ENCODE data around the gene ITCH.

ITCH gene

DNA sequence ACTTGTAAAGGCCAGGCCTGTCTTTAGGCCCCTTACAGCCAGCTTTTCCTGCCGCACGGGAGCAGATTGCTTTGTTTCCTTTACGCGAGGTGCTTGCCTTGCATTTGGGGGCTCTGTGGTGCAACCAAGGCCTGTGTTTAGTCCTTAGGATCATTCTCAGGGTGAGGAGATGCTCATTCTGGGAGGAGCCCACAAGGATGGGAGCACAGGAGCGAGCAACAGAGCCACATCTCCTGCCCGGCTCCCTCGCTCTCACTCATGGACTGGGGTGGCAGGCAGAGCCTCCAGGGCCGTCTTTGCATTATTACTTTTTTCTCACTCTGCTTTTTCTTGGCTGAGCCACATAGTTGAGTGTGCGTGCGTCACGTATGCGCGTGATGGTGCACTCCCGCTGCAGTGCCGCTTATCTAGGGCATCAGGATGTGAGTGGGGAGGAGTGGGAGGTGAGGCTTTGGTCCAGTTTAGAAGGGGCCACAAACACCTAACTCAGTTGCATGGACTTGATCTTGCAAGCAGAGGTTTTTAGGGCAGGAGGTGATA, 172.3 kb downstream of the ITCH start:
- TF ChIP-seq, protein P1, sequence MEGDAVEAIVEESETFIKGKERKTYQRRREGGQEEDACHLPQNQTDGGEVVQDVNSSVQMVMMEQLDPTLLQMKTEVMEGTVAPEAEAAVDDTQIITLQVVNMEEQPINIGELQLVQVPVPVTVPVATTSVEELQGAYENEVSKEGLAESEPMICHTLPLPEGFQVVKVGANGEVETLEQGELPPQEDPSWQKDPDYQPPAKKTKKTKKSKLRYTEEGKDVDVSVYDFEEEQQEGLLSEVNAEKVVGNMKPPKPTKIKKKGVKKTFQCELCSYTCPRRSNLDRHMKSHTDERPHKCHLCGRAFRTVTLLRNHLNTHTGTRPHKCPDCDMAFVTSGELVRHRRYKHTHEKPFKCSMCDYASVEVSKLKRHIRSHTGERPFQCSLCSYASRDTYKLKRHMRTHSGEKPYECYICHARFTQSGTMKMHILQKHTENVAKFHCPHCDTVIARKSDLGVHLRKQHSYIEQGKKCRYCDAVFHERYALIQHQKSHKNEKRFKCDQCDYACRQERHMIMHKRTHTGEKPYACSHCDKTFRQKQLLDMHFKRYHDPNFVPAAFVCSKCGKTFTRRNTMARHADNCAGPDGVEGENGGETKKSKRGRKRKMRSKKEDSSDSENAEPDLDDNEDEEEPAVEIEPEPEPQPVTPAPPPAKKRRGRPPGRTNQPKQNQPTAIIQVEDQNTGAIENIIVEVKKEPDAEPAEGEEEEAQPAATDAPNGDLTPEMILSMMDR (IDR thresholded peaks at IDR 0.05; ENCODE audit: borderline replicate concordance, insufficient read depth, low read depth, low read length): no peak
- H3K4me3 ChIP-seq (ENCODE audit: low read depth, low read length): no peak overlapping the region

DNA sequence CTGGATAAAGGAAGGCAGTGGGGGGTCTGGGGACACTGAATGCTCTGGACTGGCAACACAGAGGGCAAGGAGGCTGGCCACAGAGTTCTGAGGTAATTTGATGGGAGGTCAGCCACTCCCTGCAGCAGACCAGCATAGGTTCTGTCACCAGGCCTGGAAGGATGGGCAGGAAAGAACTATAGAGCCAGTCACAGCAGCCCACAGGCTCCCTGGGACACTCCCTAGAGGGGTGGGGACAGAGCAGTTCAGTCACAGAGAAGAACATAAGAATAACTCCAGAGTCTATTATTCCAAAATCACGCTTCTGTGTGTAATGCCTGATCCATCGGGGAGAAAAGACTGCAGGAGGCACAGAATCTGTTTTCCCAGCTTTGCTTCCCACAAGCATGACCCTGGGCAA, 172.8 kb downstream of the ITCH start:
- H3K4me3 ChIP-seq (ENCODE audit: low read depth, low read length): no peak overlapping the region
- TF ChIP-seq, protein P1 (IDR thresholded peaks at IDR 0.05; ENCODE audit: borderline replicate concordance, insufficient read depth, low read depth, low read length): no peak

DNA sequence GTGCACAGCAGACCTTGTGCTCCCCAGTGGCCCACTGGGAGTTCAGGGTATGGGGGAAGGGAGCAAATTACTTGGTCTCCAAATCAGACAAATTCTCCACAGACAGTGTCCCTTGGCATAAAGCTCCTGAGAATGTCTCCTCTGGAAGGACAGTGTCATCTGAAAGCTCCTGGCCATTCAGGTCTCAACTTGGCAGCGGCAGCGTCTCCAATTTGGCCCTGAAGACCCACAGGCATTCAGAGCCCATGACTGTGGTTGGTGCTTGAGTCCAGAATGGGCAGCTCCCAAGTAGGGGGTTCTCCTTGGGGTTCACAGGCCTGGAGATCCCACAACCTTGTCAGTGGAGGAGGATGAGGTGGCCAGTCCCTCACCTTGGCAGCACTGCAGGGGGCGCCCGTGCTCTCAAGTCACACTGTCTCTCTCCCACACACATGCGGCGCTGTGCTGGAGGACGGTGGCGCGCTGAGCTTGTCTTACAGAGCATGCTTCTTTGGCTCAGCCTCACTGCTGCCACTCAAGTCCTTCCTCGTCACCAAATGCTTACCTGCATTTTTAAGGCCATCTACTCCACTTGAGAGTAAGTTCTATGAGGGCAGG, 173.8 kb downstream of the ITCH start:
- TF ChIP-seq, protein P1 (IDR thresholded peaks at IDR 0.05; ENCODE audit: borderline replicate concordance, insufficient read depth, low read depth, low read length): peak; percentile 41; the same call in 1 of the 2 replicates
- H3K4me3 ChIP-seq (ENCODE audit: low read depth, low read length): no peak overlapping the region

DNA sequence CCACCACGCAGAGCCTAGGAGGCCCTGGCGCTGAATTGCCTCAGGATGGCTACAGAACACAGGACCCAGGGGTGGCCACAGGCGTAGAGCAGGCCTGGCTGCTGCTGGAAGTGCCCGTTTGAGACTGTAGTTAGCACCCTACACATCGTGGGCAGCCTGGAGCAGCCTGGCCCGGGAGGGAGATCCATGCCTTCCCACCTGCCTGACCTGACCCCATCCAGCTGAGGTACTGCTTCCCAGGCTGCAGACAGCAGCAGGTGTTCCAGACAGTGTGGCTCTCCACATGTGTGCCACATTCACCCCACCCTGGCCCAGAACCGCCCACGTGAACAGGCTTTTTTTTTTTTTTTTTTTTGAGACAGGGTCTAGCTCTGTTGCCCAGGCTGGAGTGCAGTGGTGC, 174.6 kb downstream of the ITCH start:
- no peak overlapping the region for H3K4me3 ChIP-seq (ENCODE audit: low read depth, low read length)
- TF ChIP-seq, protein P1 (IDR thresholded peaks at IDR 0.05; ENCODE audit: borderline replicate concordance, insufficient read depth, low read depth, low read length): no peak

DNA sequence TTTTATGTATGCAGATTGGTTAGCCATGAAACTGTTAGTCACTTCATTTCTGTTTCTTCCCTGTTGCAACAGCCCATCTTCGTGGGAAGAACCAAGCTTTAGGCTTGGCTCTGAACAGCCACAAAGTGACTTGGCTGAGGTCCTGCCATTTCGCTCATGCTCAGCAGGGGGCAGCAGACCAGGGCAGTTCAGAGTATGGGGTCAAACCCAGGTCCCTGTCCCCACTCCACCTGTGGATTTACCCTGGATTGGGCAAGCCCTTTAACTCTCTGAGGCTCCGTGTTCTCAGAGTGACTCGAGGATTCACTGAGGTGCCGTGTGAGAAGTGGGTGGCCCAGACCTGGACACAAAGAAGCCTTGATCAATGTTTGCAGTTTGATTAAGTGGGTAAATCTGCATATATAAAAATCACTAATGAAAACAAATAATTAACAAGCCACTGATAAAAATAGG, 175.6 kb downstream of the ITCH start:
- TF ChIP-seq, protein P1 (IDR thresholded peaks at IDR 0.05; ENCODE audit: borderline replicate concordance, insufficient read depth, low read depth, low read length): peak; percentile 88
- no peak overlapping the region for H3K4me3 ChIP-seq (ENCODE audit: low read depth, low read length)

DNA sequence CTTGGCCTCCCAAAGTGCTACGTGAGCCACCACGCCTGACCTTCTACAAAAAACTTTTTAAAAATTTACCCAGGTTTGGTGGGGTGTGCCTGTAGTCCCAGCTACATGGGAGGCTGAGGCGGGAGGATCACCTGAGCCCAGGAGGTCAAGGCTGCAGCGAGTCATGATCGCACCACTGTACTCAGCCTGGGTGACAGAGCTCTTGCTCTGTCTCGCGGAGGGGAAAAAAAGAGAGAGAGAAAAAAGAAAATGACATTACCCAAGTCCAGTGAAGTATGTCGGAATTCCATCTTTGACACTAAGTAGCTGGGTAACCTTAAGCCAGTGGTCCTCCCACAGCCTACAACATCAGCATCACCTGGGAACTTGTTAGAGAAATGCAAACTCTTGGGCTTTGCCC, 176.7 kb downstream of the ITCH start:
- TF ChIP-seq, protein P1 (IDR thresholded peaks at IDR 0.05; ENCODE audit: borderline replicate concordance, insufficient read depth, low read depth, low read length): no peak

DNA sequence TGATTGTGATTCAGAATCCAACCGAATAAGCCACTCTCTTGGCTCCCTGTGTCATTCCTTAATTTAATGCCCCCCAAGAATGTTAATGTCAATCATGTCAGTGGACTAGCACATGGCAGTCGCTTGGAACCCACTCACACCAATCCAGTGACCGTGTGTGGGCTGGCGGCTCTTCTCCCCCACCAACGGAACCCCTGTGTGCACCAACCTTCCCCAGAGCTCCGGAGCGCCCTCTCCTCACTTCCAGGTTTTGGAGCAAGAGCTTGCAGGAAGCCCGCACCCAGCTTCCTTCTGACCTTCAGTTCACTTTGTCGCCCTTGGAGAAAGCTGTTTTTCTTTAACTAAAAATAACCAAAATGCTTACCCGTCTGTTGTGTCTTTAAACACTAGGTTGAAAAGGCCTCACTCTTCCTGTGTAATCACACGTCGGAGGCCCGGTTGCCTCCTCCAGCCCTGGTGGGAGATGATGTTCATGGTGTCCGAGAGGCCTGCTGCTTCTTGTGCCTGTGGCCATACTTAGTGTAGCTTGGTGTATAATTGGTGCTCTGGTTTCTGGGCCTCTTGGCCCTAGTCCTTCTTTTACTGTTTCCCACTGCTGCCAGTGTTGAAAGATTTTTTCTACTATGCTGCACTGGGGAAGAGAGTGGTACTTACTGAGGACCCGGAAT, 177.7 kb downstream of the ITCH start:
- no peak overlapping the region for H3K4me3 ChIP-seq (ENCODE audit: low read depth, low read length)
- TF ChIP-seq, protein P1 (IDR thresholded peaks at IDR 0.05; ENCODE audit: borderline replicate concordance, insufficient read depth, low read depth, low read length): no peak

More for the DNA sequence above, 176.7 kb downstream of the ITCH start:
- no peak overlapping the region for H3K4me3 ChIP-seq (ENCODE audit: low read depth, low read length)
